GM19452 (cell line): ENCODE results near the gene PPTC7.
"Not testable (repeated sequence)": the region's sequence is repeated elsewhere in the genome, so short reads cannot be mapped to it uniquely, and the experiment has no call there.

Experiments
- ATAC-seq: cut with Tn5 transposase; IDR thresholded peaks from one replicate; pipeline ENCODE4 v1.9.1; 2021; ENCODE audit not compliant: unreplicated experiment

Gene PPTC7, protein sequence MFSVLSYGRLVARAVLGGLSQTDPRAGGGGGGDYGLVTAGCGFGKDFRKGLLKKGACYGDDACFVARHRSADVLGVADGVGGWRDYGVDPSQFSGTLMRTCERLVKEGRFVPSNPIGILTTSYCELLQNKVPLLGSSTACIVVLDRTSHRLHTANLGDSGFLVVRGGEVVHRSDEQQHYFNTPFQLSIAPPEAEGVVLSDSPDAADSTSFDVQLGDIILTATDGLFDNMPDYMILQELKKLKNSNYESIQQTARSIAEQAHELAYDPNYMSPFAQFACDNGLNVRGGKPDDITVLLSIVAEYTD

DNA sequence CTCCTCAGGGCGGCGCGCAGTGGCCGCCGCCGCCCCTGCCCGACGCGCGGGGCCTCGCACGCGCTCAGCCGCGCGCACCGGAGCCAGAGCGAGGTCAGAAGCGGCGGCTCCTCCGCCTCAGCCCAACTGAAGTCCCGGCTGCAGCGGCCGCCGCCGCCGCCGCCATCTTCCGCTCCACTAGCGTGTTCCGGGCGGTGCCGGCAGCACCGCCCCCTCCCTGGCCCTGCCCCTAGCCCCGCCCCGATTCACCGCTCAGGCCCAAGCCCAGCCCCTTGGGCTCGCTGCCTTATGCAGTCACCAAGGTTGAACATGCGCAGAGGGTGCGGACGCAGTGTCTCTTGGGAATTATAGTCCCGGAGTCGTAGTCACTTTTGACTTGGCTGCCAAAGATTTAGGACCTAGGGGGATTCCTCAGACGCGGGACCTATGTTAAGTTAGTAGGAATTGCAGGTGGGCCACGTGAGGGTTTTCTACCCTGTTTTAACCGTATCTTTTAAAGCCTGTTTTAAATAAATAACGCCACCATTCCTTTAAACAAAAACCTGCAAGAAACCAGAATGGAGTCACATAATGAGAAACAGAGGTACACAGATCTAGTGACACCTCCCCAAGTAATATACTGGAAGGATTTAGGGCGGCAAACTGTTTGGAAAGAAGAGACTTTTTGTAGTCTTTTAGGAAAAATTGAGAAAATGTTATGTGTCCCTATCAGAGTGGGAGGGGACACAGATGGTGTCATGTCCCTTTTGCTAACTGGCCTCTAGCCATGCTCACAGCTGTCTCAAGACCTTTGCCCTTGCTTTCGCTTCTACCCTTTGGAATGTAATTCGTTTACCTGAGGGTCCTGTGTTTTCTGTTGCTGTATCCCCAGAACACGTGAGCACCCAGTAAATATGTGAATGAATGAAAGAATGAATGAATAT lies at the start of gene PPTC7:
TSS of gene PPTC7 (minus strand) at position 182 of the 923 bp plus-strand sequence. CDS start 287 bp downstream, outside the sequence.
- ATAC-seq: peak; percentile 80

DNA sequence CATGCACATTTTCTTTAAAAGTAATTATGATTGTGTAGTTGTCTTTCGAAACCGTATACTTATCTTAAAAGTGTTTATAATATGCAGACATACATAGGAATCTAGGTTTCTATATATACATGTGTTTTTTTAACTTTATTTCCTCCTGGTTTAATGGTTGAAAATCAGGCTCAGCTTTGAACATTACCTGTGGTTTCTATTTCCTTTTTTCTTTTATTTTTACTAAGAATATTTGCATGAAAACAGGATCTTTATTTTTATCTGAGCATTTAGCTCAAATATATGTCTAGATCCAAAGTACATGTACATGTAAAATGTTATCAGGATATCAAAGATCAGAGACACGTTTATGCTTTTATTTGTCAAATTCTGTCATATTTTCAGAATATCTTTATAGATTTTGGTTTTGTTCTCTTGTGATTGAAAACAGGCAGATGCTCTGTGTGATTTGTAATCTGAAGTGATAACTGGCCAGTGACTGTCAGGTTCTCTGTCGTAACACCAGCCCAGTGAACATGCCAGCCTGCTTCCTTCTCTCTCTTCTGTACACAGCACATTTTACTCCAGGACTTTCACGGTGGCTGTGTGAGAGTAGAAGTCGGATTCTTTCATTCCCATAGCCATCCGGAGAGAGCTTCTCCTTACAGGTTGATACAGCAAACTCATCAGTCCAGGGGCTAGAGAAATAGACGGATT lies 44.5 kb upstream of the PPTC7 start:
- ATAC-seq: no peak

DNA sequence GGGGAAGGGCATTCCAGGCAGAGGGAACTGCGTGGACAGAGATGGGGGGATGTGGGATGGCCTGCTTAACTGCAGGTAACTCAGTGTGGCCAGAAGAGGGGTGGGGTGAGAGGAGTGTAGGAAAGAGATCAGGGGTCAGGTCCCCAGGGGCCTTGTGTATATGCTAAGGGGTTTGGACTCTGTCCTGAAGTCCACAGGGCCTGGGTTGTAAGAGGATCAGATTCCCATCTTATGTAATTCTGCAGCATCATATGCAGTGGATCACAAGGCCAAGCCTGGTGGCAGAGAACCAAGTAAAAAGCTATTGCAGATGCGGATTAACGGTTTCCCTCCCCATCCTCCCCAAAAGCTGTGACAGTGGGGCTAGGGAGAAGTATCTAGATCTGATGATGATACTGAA lies 39.5 kb upstream of the PPTC7 start:
- ATAC-seq: no peak

DNA sequence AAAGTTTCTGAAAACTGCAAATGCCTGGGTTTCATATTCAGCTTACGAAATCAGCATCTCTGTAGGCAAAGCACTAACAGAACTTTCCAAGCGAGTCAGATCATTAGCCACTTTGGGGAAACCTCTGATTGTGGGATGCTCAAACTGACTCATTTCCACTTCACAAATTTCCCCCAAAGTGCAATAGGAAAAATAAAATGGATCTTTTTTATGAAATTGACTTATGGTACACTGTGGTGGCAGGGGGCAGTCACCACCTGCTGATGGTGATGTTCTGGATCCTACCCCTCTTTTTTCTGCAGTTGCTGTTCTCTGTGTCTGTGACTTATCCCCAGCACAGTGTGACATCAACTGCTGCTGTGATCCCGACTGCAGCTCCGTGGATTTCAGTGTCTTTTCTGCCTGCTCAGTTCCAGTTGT lies 36.4 kb upstream of the PPTC7 start:
- ATAC-seq: peak; percentile 50

DNA sequence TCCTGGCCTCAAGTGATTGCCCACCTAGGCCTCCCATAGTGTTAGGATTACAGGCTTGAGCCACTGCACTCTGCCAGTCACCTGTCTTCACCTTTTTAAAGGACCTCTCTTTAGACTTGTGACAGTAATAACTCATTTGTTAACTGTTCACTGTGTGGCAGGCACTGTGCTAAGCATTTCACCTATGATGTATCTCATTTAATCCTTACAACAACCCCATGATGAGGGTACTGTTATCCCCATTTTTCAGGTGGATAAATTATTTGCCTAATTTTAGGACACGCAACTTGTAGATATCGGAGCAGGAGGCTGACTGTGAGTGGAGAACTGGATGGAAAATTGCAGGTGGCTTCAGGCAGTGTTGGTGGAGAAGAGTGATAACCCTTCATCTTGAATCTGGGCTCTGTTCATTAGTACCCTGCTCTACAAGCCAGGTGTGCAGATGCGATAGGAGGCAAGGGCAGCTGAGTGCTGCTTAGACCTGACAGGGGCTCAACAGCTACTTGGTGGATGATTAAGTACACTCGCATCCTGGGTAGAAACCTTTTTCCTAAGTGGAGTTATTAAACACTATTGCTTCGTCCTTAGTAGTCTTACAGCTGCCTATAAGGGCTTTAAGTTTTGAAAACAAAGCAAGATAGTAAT lies 33.5 kb upstream of the PPTC7 start:
- ATAC-seq: no peak

DNA sequence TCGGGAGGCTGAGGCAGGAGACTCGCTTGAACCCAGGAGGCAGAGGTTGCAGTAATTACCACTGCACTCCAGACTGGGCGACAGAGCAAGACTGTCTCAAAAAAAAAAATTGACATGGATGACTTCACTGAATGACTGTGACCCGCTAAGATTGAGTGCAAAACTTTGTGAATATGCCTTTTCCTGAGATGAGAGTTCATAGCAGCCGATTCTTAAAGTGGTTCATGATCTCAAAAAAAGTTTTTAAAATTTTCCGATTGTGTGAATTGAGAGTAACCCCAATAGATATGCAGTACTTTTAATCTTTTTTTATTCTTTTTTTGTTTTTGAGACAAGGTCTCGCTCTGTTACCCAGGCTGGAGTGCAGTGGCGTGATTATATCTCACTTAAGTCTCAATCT lies 32.1 kb upstream of the PPTC7 start:
- ATAC-seq: no peak

DNA sequence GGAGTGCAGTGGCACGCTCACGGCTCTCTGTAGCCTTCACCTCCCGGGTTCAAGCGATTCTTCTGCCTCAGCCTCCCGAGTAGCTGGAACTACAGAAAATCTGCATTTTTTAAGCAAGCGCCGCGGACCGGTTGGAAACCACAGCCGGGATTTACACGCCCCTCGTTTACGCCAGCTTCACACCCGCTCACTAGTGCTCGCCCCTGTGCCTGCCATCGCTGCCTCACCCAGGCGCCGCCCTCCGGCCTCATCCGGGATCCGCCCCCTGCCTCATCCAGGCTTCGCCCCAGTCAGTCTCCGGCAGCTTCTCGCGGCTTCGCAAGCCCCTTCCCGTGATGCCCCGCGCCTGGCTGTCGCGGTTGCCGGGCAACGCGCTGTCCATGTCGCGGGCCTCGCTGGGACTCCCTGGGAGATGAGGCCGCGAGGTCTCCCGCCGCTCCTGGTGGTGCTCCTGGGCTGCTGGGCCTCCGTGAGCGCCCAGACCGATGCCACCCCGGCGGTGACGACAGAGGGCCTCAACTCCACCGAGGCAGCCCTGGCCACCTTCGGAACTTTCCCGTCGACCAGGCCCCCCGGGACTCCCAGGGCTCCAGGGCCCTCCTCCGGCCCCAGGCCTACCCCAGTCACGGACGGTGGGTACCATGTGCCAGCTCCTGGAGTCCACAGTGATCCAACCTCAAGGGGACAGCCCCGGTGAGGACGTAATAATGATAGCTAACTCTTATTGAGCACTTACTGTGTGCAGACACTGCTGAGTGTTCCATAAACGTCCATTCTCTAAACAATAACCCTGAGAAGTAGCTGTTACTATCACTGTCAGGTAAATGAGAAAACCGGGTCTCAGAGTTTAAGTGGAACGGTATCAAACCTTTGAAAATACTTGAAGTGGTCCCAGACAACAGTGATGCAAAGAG lies 30.9 kb upstream of the PPTC7 start, which contains the start of gene TCTN1:
TSS of gene TCTN1 (plus strand) at position 359 of the 914 bp plus-strand sequence. CDS start at position 413, 54 bp downstream.
- ATAC-seq: peak; percentile 94

DNA sequence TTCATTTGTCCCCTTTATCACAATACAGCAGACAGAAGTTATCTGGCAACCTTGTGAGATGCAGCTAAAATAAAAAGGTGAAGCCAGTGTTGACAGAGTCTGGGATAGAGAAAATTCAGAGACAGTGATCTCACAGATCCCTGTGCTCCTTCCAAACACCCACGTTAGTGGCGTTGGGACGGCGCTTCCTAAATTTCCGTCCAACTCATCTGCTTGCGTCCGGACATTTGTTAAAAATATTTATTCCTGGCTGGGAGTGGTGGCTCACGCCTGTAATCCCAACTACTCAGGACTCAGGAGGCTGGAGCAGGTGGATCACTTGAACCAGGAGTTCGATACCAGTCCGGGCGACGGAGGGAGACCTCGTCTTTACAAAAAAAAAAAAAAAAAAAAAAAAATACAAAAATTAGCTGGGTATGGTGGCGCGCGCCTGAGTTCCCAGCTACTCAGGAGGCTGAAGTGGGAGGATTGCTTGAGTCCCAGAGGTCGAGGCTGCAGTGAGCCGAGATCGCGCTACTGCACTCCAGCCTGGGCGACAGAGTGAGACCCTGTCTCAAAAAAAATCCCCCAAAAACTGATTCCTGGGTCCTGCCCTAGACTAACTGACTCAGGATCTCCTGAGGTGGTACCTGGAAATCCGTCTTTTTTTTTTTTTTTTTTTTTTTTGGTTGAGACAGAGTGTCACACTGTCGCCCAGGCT lies 30.1 kb upstream of the PPTC7 start:
- ATAC-seq: no peak

DNA sequence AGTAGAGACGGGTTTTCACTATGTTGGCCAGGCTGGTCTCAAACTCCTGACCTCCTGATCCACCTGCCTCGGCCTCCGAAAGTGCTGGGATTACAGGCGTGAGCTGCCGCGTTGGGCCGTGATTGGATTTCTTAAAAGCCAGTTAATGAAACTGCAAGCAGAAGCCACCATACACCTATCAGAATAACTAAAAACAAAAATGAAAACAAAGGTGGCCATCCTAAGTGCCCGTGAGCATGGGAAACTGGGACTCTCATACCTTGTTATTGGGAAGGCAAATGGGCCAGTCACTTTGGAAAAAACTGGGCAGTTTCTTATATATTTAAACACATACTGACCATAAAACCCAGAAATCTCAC lies 23.1 kb upstream of the PPTC7 start:
- ATAC-seq: no peak

DNA sequence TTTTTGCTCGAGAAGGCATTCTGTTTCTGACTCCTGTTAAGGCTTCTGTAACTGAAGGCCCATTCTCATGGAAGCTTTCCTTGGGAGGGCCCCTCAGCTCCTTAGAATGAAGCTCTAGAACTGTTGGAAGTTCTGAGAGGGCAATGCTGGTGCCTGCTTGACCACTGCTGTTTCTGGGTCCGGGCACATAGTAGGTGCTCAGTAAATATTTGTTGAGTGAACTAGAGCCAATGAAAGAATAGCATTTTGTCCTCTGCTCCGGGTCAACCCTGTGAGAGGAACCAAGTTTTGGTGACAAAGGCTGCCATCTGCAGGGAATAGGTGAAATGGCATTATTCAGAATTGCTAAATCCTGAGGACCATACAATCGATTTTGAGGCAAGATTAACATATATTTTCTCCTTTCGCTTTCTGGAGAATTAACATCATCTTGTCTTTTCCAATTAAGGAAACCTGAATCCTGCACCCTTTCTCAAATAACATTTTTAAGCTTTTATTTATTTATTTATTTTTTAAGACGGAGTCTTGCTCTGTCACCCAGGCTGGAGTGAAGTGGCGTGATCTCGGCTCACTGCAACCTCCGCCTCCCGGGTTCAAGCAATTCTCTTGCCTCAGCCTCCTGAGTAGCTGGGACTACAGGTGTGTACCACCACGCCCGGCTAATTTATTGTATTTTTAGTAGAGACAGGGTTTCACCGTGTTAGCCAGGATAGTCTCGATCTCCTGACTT lies 19.1 kb upstream of the PPTC7 start:
- not testable (repeated sequence) for ATAC-seq

DNA sequence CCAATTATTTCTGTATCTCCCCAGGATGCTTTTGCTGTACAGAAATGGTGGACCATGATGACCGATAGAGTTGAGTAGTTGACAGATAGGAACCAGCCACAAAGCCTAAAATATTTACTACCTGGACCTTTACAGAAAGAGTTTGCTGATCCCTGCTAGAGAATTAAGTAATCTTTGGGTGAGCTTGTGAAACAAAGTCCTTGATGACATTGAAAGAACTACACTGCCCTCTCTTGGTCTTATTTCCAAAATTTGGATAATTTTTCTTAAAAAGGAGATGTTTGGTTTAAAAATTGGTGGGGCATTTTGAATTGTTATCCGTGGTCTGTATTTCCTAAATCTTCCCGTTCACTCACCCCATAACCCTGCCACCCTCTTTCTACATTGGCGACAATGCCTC lies 17.1 kb upstream of the PPTC7 start:
- ATAC-seq: no peak

DNA sequence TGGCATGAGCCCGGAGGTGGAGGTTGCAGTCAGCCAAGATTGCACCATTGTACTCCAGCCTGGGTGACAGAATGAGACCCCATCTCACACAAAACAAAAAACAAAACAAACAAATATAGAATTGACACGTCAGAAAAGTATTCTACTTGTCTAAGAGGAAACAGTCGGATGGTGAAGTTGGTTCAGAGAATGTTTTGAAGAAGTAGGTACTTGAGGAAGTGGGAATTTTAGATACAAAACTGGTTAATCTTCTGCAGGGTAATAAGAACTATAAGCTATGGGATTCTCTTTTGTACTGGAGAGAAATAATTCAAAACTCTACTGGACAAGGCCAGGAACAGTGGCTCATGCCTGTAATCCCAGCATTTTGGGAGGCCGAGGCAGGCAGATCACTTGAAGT lies 16.2 kb upstream of the PPTC7 start:
- no peak for ATAC-seq

DNA sequence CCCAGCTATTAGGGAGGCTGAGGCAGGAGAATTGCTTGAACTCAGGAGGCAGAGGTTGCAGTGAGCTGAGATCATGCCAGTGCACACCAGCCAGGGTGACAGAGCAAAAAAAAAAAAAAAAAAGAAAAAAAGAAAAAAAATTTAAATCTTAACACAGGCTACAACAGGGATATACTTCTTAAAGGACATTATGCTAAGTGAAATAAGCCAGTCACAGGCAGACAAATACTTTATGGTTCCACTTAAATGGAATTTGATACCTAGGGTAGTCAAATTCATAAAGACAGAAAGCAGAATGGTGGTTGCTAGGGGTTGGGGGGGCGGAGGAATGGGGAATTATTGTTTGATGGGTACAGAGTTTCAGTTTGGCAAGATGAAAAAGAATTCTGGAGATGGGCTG lies 14.8 kb upstream of the PPTC7 start:
- ATAC-seq: no peak

DNA sequence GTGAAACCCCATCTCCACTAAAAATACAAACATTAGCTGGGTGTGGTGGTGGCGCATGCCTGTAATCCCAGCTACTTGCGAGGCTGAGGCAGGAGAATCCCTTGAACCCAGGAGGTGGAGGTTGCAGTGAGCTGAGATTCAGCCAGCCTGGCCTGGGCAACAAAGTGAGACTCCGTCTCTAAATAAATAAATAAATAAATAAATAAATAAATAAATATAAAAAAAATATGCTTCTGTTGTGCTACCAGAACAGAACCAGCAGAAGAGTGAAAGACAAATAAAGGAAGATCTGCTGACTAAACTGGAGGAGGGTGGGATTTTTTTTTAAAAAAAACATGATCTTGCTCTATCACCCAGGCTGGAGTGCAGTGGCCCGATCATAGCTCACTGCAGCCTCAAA lies 9.8 kb upstream of the PPTC7 start:
- not testable (repeated sequence) for ATAC-seq

DNA sequence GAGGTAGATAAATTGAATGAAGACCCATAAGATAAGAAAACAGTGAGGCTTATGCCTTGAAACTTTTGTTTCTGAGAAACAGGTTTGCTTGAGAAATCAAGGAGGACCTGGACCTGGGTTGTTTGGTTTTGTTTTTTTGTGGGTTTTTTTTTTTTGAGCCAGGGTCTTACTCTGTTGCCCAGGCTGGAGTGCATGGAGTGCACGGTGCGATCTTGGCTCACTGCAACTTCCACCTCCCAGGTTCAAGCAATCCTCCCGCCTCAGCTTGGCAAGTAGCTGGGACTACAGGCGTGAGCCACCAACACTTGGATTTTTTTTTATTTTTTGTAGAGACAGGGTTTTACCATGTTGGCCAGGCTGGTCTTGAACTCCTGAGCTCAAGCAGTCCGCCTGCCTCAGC lies 9.0 kb upstream of the PPTC7 start:
- ATAC-seq: no peak

DNA sequence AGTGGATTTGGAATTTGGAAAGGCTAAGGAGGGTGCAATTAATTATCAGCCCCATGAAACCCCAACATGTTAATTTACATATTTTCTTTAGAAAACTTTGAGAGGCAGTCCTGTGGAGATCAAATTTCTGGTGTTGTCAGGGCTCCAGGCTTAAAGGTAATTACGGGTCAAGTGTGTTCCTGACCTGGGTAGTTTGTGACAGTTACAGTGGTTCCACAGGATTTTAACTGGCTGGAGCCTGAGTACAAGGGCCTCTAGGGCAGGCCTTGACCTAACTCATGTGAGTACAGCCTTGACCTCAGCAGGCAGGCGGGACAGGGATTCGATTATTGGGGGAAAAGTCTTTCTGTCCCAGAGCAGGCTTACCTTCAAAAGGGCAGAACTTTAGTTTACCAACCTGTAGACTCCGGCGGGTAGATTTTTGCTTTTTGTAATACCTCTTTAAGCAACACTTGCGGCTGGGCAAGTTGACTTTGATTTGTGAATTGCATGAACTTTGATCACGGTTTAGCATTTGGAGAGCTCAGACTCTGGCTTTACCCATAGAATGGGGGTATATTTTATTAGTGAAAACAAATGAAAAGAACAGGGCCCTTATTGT lies 8.4 kb upstream of the PPTC7 start:
- no peak for ATAC-seq

DNA sequence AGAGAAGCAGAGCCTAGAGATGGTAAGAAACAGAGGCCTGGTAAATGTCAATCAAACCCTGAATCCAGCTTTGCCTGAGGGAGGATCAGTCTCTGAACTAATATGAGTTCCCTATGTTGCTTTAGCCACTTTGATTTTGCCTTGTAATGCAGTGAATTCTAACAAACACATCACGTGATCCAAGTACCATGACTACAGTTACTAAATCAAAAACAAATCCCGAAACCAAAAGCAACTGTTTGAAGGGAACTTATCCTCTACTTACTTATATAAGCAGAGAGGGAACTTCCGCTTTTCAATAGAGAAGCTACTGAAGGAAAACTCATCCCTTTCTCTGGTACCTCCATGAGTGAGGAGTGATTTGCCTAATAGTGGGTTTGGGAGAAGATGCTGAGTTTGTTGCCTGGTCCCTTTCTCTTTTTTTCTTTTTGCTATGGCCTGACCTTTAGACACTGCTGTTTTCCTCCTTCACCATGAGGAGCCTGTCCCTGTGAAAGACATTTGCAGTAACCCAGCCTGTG lies 7.7 kb upstream of the PPTC7 start:
- ATAC-seq: peak; percentile 81

DNA sequence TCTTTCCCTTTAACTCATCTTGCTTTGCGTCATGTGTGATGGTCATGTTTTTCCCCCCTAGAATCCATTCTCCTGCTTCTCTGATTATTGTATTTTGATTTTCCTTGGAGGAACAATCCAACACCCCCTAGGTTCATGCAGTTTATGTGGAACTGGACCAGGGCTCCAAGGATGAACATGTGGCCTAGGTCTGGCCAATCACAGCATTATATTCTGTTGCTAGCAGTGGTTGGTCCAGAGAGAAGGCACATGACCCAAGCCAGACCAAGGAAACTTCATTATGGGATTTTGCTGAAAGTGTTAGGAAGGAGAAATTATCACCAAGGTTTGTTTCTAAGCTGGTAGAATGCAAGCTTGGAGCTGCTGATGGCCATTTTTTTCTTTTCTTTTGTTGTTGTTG lies 6.9 kb upstream of the PPTC7 start:
- no peak for ATAC-seq
